ENCODE data around the gene DHDH.

Gene DHDH

DNA sequence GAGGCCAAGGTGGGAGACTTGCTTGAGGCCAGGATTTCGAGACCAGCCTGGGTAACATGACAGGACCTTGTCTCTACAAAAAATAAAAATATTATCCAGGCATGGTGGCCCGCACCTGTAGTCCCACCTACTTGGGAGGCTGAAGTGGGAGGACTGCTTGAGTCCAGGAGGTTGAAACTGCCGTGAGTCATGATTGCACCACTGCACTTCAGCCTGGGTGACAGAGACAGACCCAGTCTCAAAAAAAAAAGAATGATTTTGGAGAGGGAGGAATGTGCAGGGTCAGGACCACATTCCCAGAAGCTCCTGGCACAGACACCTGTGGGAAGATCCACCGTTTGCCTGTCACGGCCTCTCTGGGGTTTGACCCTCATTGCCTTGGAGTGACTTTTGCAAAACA lies 11.9 kb downstream of the DHDH start:
- H3K27ac ChIP-seq (ENCODE audit: low read depth, low read length) = no peak overlapping the region
- no peaks in the 10 kb centered on the region for H3F3A ChIP-seq (ENCODE audit: control insufficient read depth, insufficient read depth)
- no peaks in the 10 kb centered on the region for H3K79me2 ChIP-seq (ENCODE audit: control insufficient read depth, low read length)
- no peaks in the 10 kb centered on the region for H3K36me3 ChIP-seq (ENCODE audit: control insufficient read depth, low read length)
- no peaks in the 10 kb centered on the region for H3K9me2 ChIP-seq (replicated peaks; ENCODE audit: control insufficient read depth, low read length)
- peaks cover 8% of the 10 kb centered on the region for H3K4me1 ChIP-seq (ENCODE audit: control insufficient read depth, low read length)
- H3K27me3 ChIP-seq (ENCODE audit: control insufficient read depth, low read length) = no peaks in the 10 kb centered on the region
- no peak overlapping the region for H3K4me2 ChIP-seq (ENCODE audit: low read length)
- no peaks in the 10 kb centered on the region for H4K20me1 ChIP-seq (ENCODE audit: control insufficient read depth, insufficient read depth, low read depth, low read length)
- H3K9me3 ChIP-seq (ENCODE audit: control insufficient read depth, insufficient read depth, low read length) = peaks cover 14% of the 10 kb centered on the region
- H3K4me3 ChIP-seq (ENCODE audit: low read length) = no peak overlapping the region
- TF ChIP-seq EZH2phosphoT487 (IDR thresholded peaks at IDR 0.05; ENCODE audit: borderline replicate concordance, low read length) = no peak
- TF ChIP-seq, protein P1, sequence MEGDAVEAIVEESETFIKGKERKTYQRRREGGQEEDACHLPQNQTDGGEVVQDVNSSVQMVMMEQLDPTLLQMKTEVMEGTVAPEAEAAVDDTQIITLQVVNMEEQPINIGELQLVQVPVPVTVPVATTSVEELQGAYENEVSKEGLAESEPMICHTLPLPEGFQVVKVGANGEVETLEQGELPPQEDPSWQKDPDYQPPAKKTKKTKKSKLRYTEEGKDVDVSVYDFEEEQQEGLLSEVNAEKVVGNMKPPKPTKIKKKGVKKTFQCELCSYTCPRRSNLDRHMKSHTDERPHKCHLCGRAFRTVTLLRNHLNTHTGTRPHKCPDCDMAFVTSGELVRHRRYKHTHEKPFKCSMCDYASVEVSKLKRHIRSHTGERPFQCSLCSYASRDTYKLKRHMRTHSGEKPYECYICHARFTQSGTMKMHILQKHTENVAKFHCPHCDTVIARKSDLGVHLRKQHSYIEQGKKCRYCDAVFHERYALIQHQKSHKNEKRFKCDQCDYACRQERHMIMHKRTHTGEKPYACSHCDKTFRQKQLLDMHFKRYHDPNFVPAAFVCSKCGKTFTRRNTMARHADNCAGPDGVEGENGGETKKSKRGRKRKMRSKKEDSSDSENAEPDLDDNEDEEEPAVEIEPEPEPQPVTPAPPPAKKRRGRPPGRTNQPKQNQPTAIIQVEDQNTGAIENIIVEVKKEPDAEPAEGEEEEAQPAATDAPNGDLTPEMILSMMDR (IDR thresholded peaks at IDR 0.05; ENCODE audit: low read depth, low read length, poor library complexity, severe bottlenecking) = no peak

DNA sequence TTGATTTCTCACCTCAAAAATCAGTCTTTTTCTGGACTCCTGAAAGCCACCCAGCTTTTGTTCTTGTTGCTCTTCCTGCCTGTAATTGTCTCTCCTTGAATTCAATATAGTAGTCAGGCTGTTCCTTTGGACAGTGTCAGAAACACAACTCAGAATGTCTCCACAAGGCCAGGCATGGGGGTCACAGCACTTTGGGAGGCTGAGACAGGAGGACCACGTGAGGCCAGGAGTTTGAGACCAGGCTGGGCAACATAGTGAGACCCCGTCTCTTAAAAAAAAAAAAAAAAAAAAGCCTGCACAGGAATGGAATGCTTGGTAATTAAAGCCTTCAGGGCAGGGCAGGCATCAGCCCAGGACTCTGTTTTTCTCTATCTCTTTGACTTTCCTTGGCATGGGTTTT lies 12.3 kb downstream of the DHDH start:
- Histone ChIP-seq H3K4me1 (ENCODE audit: control insufficient read depth, low read length) (peaks cover 12% of the 10 kb centered on the region), H3K79me2 (ENCODE audit: control insufficient read depth, low read length) (no peaks in the 10 kb centered on the region), H3K4me2 (ENCODE audit: low read length) (no peak overlapping the region), H3K27me3 (ENCODE audit: control insufficient read depth, low read length) (no peaks in the 10 kb centered on the region), H3K9me3 (ENCODE audit: control insufficient read depth, insufficient read depth, low read length) (peaks cover 14% of the 10 kb centered on the region), H3K27ac (ENCODE audit: low read depth, low read length) (no peak overlapping the region), H3K9me2 (replicated peaks; ENCODE audit: control insufficient read depth, low read length) (no peaks in the 10 kb centered on the region), H4K20me1 (ENCODE audit: control insufficient read depth, insufficient read depth, low read depth, low read length) (no peaks in the 10 kb centered on the region), H3F3A (ENCODE audit: control insufficient read depth, insufficient read depth) (no peaks in the 10 kb centered on the region), H3K36me3 (ENCODE audit: control insufficient read depth, low read length) (no peaks in the 10 kb centered on the region), H3K4me3 (ENCODE audit: low read length) (no peak overlapping the region)
- TF ChIP-seq, protein P1 (IDR thresholded peaks at IDR 0.05; ENCODE audit: low read depth, low read length, poor library complexity, severe bottlenecking) = no peak
- no peak for TF ChIP-seq EZH2phosphoT487 (IDR thresholded peaks at IDR 0.05; ENCODE audit: borderline replicate concordance, low read length)

- H3K27ac ChIP-seq (ENCODE audit: low read depth, low read length) = no peak overlapping the region
- no peak overlapping the region for H3K4me2 ChIP-seq (ENCODE audit: low read length)
- TF ChIP-seq, protein P1 (IDR thresholded peaks at IDR 0.05; ENCODE audit: low read depth, low read length, poor library complexity, severe bottlenecking) = no peak
- no peak for TF ChIP-seq EZH2phosphoT487 (IDR thresholded peaks at IDR 0.05; ENCODE audit: borderline replicate concordance, low read length)
- H3K27me3 ChIP-seq (ENCODE audit: control insufficient read depth, low read length) = no peaks in the 10 kb centered on the region
- H3K9me3 ChIP-seq (ENCODE audit: control insufficient read depth, insufficient read depth, low read length) = peaks cover 14% of the 10 kb centered on the region
- no peaks in the 10 kb centered on the region for H3F3A ChIP-seq (ENCODE audit: control insufficient read depth, insufficient read depth)
- H3K4me1 ChIP-seq (ENCODE audit: control insufficient read depth, low read length) = peaks cover 20% of the 10 kb centered on the region
- no peaks in the 10 kb centered on the region for H4K20me1 ChIP-seq (ENCODE audit: control insufficient read depth, insufficient read depth, low read depth, low read length)
- H3K79me2 ChIP-seq (ENCODE audit: control insufficient read depth, low read length) = no peaks in the 10 kb centered on the region
- no peak overlapping the region for H3K4me3 ChIP-seq (ENCODE audit: low read length)
- H3K9me2 ChIP-seq (replicated peaks; ENCODE audit: control insufficient read depth, low read length) = no peaks in the 10 kb centered on the region
- no peaks in the 10 kb centered on the region for H3K36me3 ChIP-seq (ENCODE audit: control insufficient read depth, low read length)
Observed at GRCh38 chr19:48946463-48947257, 13.2 kb downstream of the DHDH start.

Measured in DOHH2 (cell line).